HS-5 (cell line): ENCODE data around the gene FILIP1L.

Experiments used
- DNase-seq: peaks from one replicate; pipeline ENCODE4 v3.0.0-alpha.2; 2012; ENCODE audit warnings: low read depth

FILIP1L gene

GRCh38 chr3:100042166-100042981 lies 71.9 kb downstream of the FILIP1L start:
- DNase-seq: peak; percentile 80

DNA sequence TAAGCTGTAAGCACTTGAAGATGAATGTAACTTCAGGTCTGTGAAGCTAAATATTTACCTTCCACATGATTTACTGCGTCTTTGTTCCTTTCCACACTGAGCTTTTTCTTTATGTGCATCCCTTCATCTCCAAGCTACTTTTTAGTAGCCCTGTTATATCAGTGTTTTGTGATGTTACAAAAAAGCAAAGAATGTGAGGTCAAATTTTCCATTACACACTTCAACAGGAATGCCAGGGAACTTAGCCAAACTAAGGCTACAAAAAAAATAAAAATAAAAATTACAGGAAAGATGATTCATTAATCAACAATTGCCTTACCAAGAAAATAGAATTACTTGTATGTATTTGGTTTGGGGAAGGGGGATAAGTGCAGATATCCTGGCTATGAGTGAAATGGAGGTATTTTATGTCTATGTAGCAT lies 73.0 kb downstream of the FILIP1L start:
- peak; percentile 92 for DNase-seq

GRCh38 chr3:100040451-100041225 lies 73.7 kb downstream of the FILIP1L start:
- no peak for DNase-seq

DNA sequence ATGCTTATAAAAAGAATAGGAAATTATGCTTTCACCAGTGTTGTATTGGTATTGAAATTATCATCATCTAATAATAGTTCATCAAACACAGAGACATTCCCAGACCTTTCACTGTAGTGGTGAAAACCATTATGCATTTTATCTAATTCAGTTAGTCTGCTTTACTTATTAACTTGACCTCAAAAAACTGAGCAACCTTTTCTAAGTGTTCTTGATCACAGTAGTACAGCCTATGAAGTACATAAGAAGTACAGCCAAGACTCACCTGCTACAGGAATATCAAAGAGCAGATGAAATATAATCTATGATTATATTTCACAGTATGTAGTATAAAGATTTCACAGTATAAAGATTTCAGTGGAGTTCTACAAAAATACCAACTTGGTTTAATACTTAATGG lies 75.2 kb downstream of the FILIP1L start:
- no peak for DNase-seq

DNA sequence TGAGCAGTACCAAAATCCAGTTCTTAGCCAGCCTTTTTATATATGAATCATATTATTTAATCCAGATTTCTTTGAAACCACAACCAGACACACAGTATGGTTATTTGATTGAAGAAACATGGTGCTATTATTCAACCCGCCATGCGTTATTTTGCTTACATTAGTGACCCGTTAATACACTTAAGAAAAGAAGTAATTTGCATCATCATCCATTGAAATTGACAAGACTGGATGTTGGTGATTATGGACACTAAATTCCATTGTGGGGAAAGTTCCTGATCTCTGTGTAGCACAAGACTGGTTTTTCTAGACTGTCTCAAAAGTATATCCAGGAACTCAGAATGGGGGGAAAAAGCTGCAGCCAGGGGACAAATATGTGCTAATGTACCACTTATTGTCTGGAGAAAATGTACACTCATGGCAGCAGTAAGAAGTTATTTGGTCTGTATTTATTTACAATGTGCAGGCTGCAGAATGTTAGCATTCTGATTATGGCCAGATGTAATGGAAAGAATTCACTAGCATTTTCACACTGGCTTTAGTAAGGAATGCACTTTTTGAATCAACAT lies 80.3 kb downstream of the FILIP1L start:
- DNase-seq: no peak

DNA sequence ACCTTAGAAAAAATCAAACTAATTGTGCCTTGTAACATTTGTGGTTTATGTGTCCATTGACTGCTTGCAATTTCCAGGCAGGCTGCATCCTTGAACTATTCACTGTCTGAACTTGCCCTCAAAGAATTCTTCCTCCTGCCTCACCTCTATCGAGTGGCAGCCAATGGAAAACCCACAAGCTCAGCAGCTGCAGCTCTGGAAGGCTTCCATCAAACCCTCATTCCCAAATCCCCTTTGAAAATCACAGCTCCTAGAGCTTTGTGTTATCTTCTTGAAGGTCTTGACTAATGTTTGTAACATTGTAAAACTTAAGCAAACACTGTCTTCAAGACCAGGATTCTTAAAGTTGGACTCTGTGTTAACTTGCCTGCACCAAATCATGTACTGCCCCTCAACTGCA lies 81.1 kb downstream of the FILIP1L start:
- DNase-seq: no peak

- DNase-seq: peak; percentile 39
These were observed 82.1 kb downstream of the FILIP1L start for GRCh38 chr3:100032243-100032642.

GRCh38 chr3:100030914-100031425 lies 83.3 kb downstream of the FILIP1L start:
- DNase-seq: no peak

DNA sequence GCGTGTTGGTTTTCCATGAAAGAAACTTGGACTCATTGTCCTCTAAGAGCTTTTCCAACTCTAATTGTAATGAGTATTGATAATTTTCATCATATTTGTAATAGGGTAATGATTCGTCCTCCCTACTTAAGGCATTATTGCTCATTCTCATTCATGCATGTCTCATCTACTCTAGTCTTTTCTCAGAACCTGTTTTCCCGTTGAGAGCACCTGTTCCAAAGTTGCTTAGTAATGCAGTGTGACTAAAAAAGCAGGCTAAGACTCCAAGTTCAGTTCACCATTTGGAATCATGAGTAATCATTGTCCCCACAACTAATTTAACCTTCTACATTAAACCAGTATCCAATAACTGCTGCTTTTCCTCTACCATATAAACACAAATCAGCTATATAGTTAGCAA lies 84.0 kb downstream of the FILIP1L start:
- DNase-seq: no peak

- DNase-seq: no peak
These were observed 84.6 kb downstream of the FILIP1L start for GRCh38 chr3:100029689-100030088.

DNA sequence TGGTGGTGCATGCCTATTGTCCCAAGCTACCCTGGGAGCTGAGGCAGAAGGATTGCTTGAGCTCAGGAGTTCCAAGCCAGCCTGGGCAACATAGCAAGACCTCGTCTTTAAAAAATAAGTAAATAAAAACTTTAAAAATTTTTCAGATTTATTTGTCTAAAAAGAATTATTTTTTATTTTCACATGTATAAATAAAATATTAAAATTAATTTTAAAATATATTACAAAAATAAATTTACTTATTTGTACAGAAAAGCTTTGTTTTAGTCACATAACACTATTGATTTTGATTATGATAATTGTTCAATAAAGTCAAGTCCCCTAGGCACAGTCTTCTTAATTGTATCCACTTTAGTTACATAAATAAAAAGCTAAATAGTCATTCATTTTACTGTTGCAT lies 85.2 kb downstream of the FILIP1L start:
- no peak for DNase-seq

- no peak for DNase-seq
These were observed 87.0 kb downstream of the FILIP1L start for GRCh38 chr3:100027321-100027720.

- no peak for DNase-seq
These were observed 89.6 kb downstream of the FILIP1L start for GRCh38 chr3:100024520-100025303.

- DNase-seq: no peak
These were observed 90.7 kb downstream of the FILIP1L start for GRCh38 chr3:100023595-100023994.

- DNase-seq: no peak
These were observed 91.2 kb downstream of the FILIP1L start for GRCh38 chr3:100023150-100023549.

GRCh38 chr3:100022506-100022905 lies 91.8 kb downstream of the FILIP1L start:
- no peak for DNase-seq

- DNase-seq: no peak
These were observed 93.2 kb downstream of the FILIP1L start for GRCh38 chr3:100020876-100021644.

GRCh38 chr3:100019719-100020118 lies 94.6 kb downstream of the FILIP1L start:
- DNase-seq: no peak

- no peak for DNase-seq
These were observed 95.5 kb downstream of the FILIP1L start for GRCh38 chr3:100018806-100019205.

DNA sequence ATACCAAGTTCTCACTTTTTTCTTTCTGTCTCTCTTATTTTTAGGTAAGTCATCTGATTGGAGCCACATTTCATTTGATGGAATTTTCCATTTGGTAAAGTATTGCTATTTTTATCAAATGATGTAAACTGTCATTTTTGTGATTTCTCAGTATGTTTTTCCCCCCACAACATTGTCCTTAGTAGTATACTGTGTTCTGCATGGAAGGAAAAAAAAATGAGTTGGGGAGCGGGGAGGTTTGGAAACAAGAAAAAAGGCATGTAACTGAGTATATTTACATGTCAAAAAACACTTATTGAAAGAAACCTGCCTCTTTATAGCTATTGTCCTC lies 104.2 kb downstream of the FILIP1L start:
- no peak for DNase-seq
